ENCODE results near the gene ZNF660. TPM values are rescaled to one million over a fixed set of nuclear protein-coding genes. Genes with fewer than 3 reads are reported as not detected.
A peak's percentile ranks its signal among the peaks of the same experiment; 100 is the strongest.

Gene ZNF660
- total and polyA plus RNA-seq, 9 of the 15 experiments (the other 6 are each of a cell fraction or from before 2014, with no cell fraction given) = 0.06 to 0.65 (median 0.17) TPM

GRCh38 chr3:44624749-44625480 lies 40.2 kb downstream of the ZNF660 start, which contains the start of gene ZNF197 (continued):
- TF ChIP-seq RCOR1 (IDR thresholded peaks at IDR 0.05; ENCODE audit: borderline replicate concordance in 1 of 2, low read depth in 2 of 2, low read length in 2 of 2) = peak in 1 of 2 experiments; percentile 56; a peak in 1 of 4 replicates
- TF ChIP-seq ELF1 (tag; IDR thresholded peaks at IDR 0.05) = peak; percentile 96
- TF ChIP-seq TEAD4 (IDR thresholded peaks at IDR 0.05; ENCODE audit: low read length) = peak; percentile 49
- TF ChIP-seq TEAD4 (CRISPR knock-in tag; IDR thresholded peaks at IDR 0.05; ENCODE audit: borderline replicate concordance) = no peak
- peak; percentile 82 for TF ChIP-seq POLR2A (conservative IDR thresholded peaks at IDR 0.05)
- TF ChIP-seq HNRNPK (IDR thresholded peaks at IDR 0.05; ENCODE audit: low read depth, low read length, poor library complexity, severe bottlenecking) = no peak
- no peak for TF ChIP-seq TFE3 (CRISPR knock-in tag; IDR thresholded peaks at IDR 0.05)
- TF ChIP-seq NEUROD1 (IDR thresholded peaks at IDR 0.05; ENCODE audit: borderline replicate concordance, low read depth, low read length, partially characterized antibody) = peak; percentile 63
- peak; percentile 89 for TF ChIP-seq POLR2AphosphoS5 (IDR thresholded peaks at IDR 0.05; ENCODE audit: control insufficient read depth, insufficient read depth, low read depth, low read length)
- peak; percentile 94 for TF ChIP-seq ZBTB7A (IDR thresholded peaks at IDR 0.05; ENCODE audit: borderline replicate concordance, control insufficient read depth, low read depth, low read length)
- no peak for TF ChIP-seq ZNF398 (CRISPR knock-in tag; IDR thresholded peaks at IDR 0.05)
- TF ChIP-seq ZNF263 (CRISPR knock-in tag; IDR thresholded peaks at IDR 0.05; ENCODE audit: borderline replicate concordance) = no peak
- peak; percentile 61 for TF ChIP-seq EGR1 (conservative IDR thresholded peaks at IDR 0.05)
- TF ChIP-seq MCM2 (IDR thresholded peaks at IDR 0.05; ENCODE audit: low read depth) = no peak
- TF ChIP-seq XRCC5 (IDR thresholded peaks at IDR 0.05; ENCODE audit: low read depth, low read length) = peak; percentile 82
- peak; percentile 83 for TF ChIP-seq CXXC5 (CRISPR knock-in tag; IDR thresholded peaks at IDR 0.05)
- TF ChIP-seq ZNF76 (CRISPR knock-in tag; IDR thresholded peaks at IDR 0.05; ENCODE audit: borderline replicate concordance) = no peak
- TF ChIP-seq ZNF583 (CRISPR knock-in tag; IDR thresholded peaks at IDR 0.05) = no peak
- TF ChIP-seq SMAD3 (CRISPR knock-in tag; conservative IDR thresholded peaks at IDR 0.05) = no peak
- peak; percentile 94 for TF ChIP-seq CTCFL (IDR thresholded peaks at IDR 0.05; ENCODE audit: borderline replicate concordance, insufficient read depth, low read depth, low read length, poor library complexity, severe bottlenecking)
- peak; percentile 94 for TF ChIP-seq ZFX (CRISPR knock-in tag; IDR thresholded peaks at IDR 0.05)
- TF ChIP-seq ZNF12 (CRISPR knock-in tag; IDR thresholded peaks at IDR 0.05) = 0 out of 2 replicates have a peak, but pooled peaks have one; percentile 49
- peak; percentile 95 for TF ChIP-seq ETV1 (tag; conservative IDR thresholded peaks at IDR 0.05; ENCODE audit: low read depth)
- TF ChIP-seq ARNT (IDR thresholded peaks at IDR 0.05) = peak in 1 of 2 experiments; percentile 89; a peak in 1 of 4 replicates
